NOMO-1 treated with dmso at 0.1 percent for 144 hours (cell line): ENCODE data around the gene CFAP92.
"Not testable (repeated sequence)": the region's sequence is repeated elsewhere in the genome, so short reads cannot be mapped to it uniquely, and the experiment has no call there.

Experiments
- DNase-seq: peaks from one replicate; lab custom pipeline; 2025; ENCODE audit not compliant: unreplicated experiment; lab: John Stamatoyannopoulos, UW

Gene CFAP92

DNA sequence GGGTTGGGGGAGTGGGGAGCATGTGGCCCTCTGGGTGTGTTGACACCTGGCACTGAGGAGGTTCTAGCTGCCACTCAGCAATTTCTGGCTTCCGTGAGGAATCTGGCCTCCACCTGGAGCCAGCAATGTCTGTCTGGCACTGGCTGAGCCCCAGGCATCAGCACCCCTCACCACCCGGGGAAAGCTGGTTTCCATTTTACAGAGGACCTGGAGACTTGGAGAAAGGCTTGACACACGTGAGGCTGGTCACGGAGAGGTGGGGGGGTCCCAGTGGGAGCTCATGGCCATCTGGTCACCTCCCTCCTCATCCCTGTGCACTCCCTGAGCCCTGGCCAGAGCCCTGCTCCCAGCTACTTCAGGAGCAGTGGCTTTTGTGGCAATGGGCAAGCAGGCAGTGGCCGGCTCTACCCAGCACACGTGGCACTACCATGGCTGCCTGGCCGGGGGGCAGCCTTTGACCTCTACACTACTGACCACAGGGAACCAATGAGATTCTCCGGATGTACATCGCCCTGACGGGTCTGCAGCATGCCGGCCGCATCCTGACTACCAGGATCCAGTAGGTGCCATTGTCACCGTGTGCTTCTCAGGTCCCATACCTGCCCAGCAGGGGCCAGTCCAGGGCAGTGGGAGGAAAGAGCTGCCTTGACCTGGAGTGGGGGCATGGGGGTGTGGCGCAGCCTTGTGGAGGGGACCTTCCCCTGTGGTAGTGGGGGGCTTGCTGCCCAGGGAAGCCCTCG lies 86.0 kb downstream of the CFAP92 start:
- no peak for DNase-seq

DNA sequence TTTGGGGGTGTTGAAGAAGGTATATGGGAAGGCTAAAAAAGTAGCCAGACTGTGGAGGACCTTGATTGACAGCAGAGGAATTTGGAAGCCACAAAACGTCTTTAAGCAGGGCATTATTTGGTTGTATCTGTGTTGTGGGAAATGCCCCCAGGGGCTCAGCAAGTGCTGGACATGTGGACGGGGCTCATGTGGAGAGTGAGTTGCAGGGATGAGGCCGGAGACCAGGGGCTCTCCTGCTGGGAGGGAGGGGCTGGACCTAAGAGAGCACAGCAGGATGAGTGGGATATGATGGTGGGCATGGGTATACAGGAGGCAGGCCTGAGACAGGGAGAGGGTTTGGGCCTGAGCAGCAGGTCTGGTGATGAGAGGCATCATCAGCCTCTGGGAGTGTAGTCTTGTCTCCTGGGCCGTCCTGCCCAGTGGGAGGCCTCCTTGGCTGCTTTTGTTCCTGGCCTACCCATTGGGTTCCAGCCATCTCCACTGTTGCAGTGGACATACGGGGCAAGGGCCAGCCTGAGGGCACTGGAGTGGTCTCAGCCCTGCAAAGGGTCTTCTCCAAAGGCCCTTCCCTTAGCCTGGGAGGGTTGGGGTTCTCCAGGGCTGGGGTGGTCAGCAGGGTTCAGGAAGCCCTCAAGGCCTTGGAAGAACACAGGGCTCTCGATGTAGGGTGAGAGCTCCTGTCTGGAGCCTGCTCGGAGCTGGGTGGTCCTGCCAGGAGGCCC lies 86.9 kb downstream of the CFAP92 start:
- no peak for DNase-seq

DNA sequence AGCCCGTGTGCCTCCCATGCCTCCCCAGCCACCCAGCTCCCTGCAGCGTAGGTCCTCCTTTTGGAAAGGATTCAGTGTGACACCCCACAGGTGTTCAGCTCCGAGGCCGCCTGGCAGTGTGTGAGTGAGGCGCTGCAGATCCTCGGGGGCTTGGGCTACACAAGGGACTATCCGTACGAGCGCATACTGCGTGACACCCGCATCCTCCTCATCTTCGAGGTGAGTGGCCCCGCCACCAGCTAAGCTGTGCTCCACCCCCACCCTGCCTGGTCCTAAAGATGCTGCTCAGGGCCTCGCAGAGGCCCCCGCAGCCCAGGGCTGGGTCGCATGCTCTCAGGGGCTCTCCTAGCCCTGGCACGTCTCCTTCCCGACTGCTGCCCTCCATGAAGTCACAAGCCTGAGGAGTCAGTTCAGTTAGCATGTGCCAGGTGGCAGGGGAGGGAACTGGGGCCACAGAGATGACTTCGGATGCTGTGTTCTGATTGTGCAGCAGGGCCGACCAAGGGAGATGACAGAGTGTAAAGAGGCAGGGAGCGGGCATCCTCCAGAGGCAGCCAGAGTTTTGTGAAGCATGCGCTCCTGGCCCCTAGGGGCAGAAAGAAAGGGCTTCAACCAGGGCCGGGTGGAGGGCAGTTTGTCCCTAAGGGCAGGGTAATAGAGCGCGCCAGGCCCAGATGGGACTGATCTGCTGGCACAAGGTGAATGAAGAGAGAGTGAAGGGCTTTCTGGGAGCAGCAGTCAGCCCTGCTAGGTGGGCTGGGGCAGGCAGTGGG lies 87.7 kb downstream of the CFAP92 start:
- DNase-seq, result no peak

DNA sequence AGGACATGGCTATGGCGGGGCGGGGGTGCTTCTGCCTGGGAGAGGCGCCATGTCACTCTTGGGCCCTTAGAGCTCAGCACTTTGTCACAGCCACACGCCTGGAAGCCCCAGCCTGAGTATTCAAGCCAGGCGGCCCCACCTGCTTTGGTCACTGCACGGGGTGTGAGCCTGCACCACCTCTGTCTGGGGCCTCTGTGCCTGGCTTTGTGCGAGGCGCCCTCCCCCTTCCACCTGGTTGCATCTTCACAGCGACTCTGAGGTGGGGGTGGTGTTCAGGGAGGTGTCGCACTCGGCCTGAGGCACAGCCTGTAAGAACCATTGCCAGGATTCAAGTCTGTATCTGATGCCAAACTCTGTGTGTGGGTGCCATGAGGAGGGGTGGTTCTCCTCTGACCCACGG lies 90.4 kb downstream of the CFAP92 start:
- no peak for DNase-seq

DNA sequence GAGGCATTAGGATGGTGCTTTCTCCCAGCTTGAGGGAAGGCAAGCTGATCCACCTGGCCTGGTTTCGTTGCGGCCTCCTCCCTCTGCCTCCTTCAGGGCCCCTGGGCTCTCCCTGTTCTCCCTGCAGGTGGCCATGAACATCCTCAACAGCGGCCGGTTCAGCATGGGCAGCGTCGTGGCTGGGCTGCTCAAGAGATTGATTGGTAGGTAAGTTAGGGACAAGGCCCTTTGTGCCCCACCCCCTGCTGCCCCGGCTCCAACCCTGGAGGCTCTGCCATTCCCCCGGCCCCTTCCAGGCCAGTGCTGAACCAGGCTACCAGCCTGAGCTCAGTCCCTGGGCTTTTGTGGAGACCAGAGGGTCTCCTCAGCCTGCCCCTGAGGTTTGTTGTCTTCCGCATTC lies 91.5 kb downstream of the CFAP92 start:
- DNase-seq, result no peak

DNA sequence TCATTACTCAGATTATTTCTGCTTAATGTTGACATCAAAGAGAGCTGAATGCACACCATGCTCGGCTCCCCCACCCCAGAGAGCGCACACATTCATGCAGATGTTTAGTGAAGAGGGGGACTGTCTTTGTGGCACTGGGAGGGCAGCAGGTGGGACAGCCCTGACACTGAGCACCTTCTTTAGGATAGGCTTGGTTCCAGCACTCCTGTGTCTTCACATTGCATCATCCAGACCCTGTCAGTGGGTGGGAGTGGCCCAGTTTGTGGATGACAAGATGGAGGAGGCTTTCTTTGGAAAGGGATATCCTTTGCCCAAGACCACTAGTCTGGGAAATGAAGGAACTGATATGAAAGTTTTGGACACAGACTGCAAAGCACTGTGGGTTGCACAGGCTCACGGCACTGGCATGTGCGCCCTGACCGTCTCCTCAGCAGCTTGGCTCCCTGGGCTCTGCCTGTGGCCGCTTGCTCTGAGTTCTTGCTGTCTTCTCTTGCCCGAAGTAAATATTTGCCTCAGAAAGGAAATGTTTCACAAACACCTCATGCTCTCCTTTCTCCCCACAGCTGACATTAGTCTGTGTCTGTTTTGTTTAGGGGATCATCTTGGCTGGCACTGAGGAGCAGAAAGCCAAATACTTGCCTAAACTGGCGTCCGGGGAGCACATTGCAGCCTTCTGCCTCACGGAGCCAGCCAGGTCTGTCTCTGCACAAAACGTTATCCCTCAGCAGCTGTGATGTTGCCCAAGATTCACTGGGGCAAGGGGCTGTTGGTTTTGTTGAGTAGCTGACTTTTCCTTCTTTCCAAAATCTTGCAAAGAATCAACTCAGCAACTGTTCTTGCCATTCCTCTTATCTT lies 97.8 kb downstream of the CFAP92 start:
- DNase-seq, result no peak

DNA sequence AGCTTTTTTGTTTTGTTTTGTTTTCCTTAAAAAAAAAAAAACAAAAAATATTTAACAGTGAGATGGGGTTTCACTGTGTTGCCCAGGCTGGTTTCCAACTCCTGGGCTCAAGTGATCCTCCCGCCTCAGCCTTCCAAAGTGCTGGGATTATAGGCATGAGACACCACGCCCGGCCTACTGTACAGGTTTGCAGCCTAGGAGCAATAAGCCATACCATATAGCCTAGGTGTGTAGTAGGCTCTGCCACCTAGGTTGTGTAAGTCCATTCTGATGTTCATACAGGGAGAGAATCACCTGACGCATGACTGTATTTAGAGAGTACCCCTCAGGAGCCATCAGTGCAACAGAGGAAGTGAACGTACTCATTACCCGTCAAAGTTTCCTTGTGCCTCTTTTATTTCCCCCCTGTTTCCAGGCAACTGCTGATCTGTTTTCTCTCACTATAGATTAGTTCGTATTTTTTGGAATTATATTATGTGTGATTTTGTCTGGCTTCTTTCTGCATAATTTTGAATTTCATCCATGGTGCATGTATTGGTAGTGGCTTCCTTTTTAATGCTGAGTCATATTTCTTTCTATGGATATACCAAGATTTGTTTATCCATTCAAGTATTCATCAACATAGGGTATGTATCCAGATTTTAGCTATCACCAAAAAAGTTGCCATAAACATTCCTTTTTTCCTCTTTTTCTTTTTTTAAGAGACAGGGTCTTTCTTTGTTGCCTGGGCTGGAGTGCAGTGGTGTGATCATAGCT lies 104.6 kb downstream of the CFAP92 start:
- no peak for DNase-seq

DNA sequence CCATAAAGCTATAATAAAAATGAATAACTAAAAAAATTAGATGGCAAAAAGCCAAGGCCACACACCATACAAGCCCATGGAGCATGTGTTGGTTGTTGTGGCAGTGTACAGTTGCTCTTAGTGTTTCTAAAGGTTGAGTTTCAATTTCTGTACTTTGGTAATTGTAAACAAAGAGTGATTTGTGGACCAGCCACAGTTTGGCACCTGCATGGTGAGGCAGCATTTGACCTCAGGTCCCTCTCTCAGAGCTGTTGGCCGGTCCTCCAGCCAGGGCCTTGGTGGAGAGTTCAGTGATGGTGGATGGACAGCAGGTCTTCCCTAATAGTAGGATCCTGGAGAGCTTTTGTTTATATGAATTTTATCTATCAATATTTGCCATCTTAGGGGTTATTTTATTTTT lies 108.9 kb downstream of the CFAP92 start:
- DNase-seq, result no peak

DNA sequence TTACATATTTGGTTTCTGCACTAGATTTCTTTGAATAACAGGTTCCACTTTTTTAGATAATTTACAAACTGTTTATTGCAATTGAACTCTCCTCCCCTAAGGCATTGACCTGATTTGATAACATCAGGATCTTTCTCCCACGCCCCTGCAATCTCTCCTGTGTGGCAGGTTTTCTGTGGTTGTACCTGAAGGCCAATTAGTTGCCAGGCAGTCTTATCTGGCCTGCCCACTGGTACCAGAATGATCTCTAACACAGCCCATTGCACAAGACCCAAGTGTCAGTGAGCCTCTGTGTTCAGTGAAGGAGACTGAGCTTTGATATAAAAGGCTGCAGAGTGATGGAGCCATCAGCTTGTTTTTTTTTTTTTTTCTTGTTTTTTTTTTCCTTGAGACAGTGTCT lies 111.2 kb downstream of the CFAP92 start:
- DNase-seq, result no peak

DNA sequence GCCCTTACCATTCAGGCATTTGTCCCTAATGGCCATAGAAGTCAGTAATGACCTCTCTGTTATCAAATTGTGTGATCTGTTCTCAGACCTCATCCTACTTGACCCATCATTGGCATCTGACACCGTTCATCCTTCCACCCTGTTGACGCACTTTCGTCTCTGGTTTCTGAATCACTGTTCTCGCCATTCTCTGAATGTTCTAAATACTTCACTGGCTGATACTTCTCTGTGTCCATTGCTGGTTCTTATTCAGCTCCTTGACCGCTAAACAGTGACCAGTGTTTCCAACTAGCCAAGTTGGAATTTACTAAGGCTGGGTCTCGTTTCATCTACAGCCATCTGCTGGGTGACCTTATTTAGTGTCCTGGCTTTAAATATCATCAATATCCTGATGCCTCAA lies 112.3 kb downstream of the CFAP92 start:
- no peak for DNase-seq

DNA sequence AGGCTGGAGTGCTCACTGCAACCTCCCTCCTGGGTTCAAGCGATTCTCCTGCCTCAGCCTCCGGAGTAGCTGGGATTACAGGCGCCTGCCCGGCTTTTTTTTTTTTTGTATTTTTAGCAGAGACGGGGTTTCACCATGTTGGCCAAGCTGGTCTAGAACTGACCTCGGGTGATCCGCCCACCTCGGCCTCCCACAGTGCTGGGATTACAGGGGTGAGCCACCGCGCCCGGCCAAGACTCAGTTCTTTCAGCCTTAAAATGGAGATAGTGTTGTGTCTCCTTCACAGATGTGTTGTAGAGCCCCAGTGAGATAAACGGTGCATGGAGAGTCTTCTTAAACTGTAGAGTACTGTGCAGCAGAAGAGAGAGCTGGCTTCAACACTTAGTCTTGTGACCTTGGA lies 113.4 kb downstream of the CFAP92 start:
- DNase-seq, result not testable (repeated sequence)

DNA sequence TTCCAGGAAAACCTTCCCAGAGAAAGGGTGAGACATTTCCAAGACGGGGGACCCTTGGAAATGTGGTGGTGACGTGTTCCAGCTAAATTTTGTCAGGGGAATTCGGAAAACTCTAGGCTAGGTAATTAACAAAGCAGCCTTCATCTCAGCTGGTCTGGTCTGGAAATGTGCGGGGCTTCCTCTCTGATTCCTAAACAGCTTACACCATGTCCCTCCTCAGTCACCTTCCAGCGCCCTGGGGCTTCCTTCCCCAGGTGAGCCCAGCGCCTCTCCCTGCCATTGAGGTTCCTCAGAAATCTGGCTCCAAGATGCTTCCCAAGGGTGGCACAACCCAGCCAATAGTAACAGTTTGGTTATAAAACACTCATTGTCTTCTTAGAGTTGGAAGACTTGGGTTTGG lies 113.9 kb downstream of the CFAP92 start:
- DNase-seq, result no peak

DNA sequence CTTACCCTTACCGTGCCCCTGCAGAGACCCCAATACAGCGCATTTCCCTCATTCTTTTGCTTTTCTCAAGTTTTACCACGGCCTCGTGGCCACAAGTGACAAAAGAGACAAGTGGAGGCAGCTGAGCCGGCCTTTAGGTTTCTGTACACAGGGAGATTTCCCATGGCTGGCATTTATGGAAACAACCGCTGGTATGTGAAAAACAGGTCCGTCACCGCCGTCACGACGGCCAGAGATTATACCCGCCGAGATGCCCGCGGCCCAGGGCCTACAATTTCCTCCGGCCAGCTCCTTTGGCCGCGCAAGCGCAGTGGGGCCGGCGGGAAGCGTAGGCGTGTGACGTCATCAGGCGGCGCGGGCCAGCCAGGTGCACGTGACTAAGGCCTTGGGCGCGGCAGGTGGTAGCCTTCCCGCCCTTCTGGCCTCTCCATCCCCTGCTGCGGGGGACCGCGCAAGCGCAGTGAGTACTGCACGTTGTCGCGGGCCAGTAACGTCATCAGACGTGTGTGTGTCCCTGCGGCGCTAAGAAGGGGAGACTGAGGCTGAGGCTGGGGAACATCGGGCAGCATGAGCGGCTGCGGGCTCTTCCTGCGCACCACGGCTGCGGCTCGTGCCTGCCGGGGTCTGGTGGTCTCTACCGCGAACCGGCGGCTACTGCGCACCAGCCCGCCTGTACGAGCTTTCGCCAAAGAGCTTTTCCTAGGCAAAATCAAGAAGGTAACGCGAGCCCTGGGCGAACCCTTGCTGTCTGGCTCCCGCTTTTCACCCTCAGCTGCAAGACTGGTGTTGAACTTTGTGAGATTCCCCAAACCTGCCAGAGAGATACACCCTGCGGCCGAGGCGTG lies 114.5 kb downstream of the CFAP92 start, which contains the start of gene ACAD9:
ACAD9 (plus strand) TSS at position 496 of the 845 bp plus-strand sequence; CDS start at position 568, 72 bp downstream.
- peak; percentile 99 for DNase-seq

DNA sequence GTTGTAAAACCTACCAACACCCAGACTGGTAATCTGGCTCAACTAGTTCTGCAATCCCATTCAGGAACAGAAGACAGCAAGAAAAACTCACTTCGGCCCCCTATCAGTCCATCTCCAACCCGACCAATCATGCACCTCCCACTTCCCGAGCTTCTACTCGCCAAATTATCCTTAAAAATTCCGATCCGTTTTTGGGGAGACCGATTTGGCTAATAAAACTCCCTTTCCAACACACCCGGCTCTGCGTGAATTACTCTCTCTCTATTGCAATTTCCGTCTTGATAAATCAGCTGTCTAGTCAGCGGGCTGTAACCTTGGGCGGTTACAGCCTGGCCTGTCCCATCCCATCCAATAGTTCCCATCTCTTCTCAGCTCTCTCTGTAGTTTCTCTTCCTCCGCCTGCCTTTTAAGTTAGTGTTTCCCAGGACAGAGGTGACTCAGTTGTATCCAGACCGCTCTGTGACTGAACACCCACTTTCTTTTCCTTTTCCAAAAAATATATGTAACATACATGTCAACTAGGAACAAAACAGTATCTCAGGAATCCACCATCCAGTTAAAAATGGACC lies 115.2 kb downstream of the CFAP92 start:
- DNase-seq, result peak; percentile 57

DNA sequence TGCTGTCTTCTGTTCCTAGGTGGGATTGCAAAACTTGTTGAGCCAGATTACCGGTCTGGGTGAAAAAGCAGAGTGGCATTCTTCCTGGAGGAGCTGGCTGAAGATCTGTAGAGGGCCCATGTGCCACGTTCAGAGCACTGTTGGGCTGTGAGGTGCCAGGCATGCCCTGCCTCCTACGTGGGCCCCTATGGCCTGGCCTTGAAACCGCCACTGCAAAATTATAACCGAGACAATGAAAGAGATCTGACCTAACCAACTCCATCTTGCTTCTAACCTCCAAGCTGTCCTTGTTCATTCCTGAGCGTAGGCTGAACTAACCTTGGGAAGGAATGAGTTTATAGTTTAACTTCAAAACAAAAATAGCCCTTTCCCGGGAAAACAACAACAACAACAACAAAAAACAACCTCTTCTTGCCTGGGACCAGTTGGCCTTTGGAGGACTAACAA lies 115.8 kb downstream of the CFAP92 start:
- DNase-seq, result no peak

DNA sequence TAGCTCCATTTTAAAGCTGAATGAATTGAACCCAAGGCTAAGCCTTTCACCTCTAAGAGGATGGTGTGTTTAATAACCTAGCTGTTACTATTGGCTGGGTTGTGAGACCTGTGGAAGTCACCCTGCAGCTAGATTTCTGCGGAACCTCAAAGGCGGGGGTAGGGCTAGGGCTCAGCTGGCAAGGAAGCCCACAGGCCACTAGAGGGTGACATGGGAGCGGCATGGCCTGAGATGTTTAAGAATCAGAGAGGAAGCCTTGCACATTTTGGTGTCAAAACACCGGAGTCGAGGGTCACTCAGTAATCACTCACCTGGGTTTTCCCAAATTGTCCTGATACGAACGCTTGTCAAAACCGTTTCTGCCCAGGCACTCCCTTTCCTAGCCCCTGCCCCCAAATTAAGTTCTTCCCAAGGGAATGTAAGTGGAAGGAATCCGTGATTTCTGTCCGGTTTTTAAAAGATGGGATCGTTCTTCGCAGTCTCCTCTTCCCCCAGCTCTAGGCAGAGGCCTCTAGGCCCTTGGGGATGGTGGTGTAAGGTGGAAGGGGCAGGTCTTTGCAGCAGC lies 118.2 kb downstream of the CFAP92 start:
- DNase-seq, result peak; percentile 93

DNA sequence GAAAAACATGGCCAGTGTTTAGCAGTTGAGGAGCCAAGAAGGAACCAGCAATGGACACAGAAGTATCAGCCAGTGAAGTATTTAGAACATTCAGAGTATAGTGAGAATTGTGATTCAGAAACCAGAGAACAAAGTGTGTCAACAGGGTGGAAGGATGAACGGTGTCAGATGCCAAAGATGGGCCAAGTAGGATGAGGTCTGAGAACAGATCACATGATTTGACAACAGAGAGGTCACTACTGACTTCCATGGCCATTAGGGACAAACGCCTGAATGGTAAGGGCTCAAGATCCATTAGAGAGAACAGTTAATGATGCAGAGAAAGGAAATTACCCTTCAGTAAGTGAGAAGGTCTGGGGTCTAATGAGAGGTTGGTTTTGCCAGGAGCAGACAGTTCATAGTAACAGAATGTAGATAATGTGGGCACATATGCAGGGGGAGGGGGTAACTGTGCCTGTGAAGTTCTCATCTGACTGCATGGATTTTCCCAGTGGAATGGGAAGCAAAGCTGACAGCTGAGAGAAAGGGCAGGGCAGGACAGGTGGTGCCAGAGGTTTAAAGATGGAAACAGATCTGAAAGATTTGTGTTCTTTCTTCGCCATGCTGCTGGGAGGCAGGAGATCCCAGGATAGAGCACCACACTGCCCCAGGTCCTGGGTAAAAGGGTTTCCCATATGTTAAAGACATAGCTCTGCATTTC lies 119.2 kb downstream of the CFAP92 start:
- no peak for DNase-seq
